K562 (cell line): ENCODE measurements around the gene SERPINB5. TPM values are rescaled to one million over a fixed set of nuclear protein-coding genes. Genes with fewer than 3 reads are reported as not detected.

Experiments used
- ATAC-seq: fragments of 200-7000 bp; cut with Tn5 transposase; 3 replicates; pipeline ENCODE4 v1.9.1; 2020; ENCODE audit warnings: moderate library complexity
- Bru-seq: library from RNA; stranded (reverse); fragments of 400-500 nt; gene quantifications from one replicate; lab custom pipeline; 2021; lab: Mats Ljungman, UMichigan
- BruChase-seq, 2 experiments: library from RNA; stranded (reverse); fragments of 400-500 nt; gene quantifications; one replicate each; lab custom pipeline; 2021; lab: Mats Ljungman, UMichigan
- BruUV-seq: library from RNA; stranded (reverse); fragments of 400-500 nt; replicated peaks from 2 replicates; lab custom pipeline; 2021; lab: Mats Ljungman, UMichigan
- CTCF ChIA-PET: fragments of 300-600 bp; formaldehyde crosslinking; extraction: SDS; loops from one replicate; lab custom pipeline; 2021; ENCODE audit warnings: low intra/inter-chr PET ratio; lab: Yijun Ruan, JAX
- POLR2A ChIA-PET: fragments of 300-600, 350-650 bp; sonication (Branson Sonifier 250); formaldehyde crosslinking; extraction: SDS; loops from one replicate; lab custom pipeline; 2021; ENCODE audit warnings: antibody characterized with exemption, inconsistent platforms; lab: Yijun Ruan, JAX
- DNase-seq, 4 experiments: peaks; one replicate each; pipeline versions ENCODE4 v3.0.0 to v3.0.0-alpha.2; 2011 to 2018; ENCODE audit warnings: low spot score in 3 of 4, mixed read lengths in 3 of 4; ENCODE audit errors: extremely low read depth in 1 of 4
- FAIRE-seq: peaks from 2 replicates; lab custom pipeline; 2011; peaks lifted over from hg19 to GRCh38; lab: Jason Lieb, UNC
- H2AFZ ChIP-seq: 2 replicates; pipeline ENCODE4 v1.6.0; 2011; ENCODE audit warnings: low read depth, low read length, control low read depth, inconsistent platforms
- H3K27ac ChIP-seq: fragments of 200-600 bp; 3 replicates; pipeline ENCODE4 v1.8.0; 2011; ENCODE audit warnings: low read depth, mild to moderate bottlenecking, control low read depth, inconsistent platforms, low read length, moderate library complexity, mixed read lengths; ENCODE audit errors: extremely low read depth
- H3K27me3 ChIP-seq, 2 experiments: fragments of 300-600 bp in 1 of 2; 2 replicates in 1 of 2; 3 replicates in 1 of 2; pipeline versions ENCODE4 v1.6.0 to v1.8.0; 2011; ENCODE audit warnings: inconsistent platforms in 2 of 2, low read length in 2 of 2, mild to moderate bottlenecking in 1 of 2, mixed read lengths in 1 of 2, moderate library complexity in 1 of 2; ENCODE audit not compliant: control insufficient read depth in 2 of 2, insufficient read depth in 2 of 2
- H3K36me3 ChIP-seq: fragments of 300-600 bp; 3 replicates; pipeline ENCODE4 v1.8.0; 2011; ENCODE audit warnings: mild to moderate bottlenecking, low read length, inconsistent platforms; ENCODE audit not compliant: control insufficient read depth, insufficient read depth
- H3K4me1 ChIP-seq, 2 experiments: fragments of 200-600 bp in 1 of 2; replicated peaks in 1 of 2; 2 replicates in 1 of 2; 3 replicates in 1 of 2; pipeline versions ENCODE4 v1.5.1 to v1.8.0; 2011; ENCODE audit warnings: inconsistent platforms in 2 of 2, low read length in 2 of 2, mild to moderate bottlenecking in 1 of 2, mixed read lengths in 1 of 2, moderate library complexity in 1 of 2; ENCODE audit not compliant: control insufficient read depth in 2 of 2, insufficient read depth in 2 of 2
- H3K4me2 ChIP-seq: 2 replicates; pipeline ENCODE4 v1.6.1; 2011; ENCODE audit warnings: low read length, control low read depth, inconsistent platforms, mixed read lengths; ENCODE audit not compliant: insufficient read depth
- H3K4me3 ChIP-seq: fragments of 200-600 bp; sonication (generic), shearing (Covaris generic); 2 replicates; pipeline ENCODE4 v1.5.1; 2016; ENCODE audit warnings: control low read depth, inconsistent platforms
- H3K79me2 ChIP-seq: fragments of 200-600 bp; 3 replicates; pipeline ENCODE4 v1.8.0; 2011; ENCODE audit warnings: low read length, inconsistent platforms; ENCODE audit not compliant: control insufficient read depth, insufficient read depth
- H3K9ac ChIP-seq, 2 experiments: 2 replicates each; pipeline versions ENCODE4 v1.6.0 to v1.6.1; 2011; ENCODE audit warnings: low read depth in 2 of 2, low read length in 2 of 2, control low read depth in 1 of 2, inconsistent platforms in 1 of 2, mild to moderate bottlenecking in 1 of 2, mixed read lengths in 1 of 2; ENCODE audit not compliant: insufficient read depth in 1 of 2
- H3K9me1 ChIP-seq: one replicate; pipeline ENCODE4 v1.6.0; 2011; ENCODE audit warnings: inconsistent platforms, mild to moderate bottlenecking, low read length, moderate library complexity; ENCODE audit not compliant: control insufficient read depth, insufficient read depth
- H3K9me3 ChIP-seq: replicated peaks from 2 replicates; pipeline ENCODE4 v1.5.1; 2011; ENCODE audit warnings: low read depth, low read length, inconsistent platforms; ENCODE audit not compliant: control insufficient read depth, insufficient read depth
- H4K20me1 ChIP-seq: replicated peaks from 2 replicates; pipeline ENCODE4 v1.6.1; 2011; ENCODE audit warnings: low read length, inconsistent platforms, mixed read lengths; ENCODE audit not compliant: control insufficient read depth, insufficient read depth
- ATF1 ChIP-seq, 2 experiments: fragments of 450-650 bp in 1 of 2; IDR thresholded peaks; 2 replicates each; pipeline ENCODE4 v1.6.1; 2016; ENCODE audit warnings: missing compliant biosample characterization in 1 of 2, missing genetic modification characterization in 1 of 2
- MYBL2 ChIP-seq, 2 experiments: fragments of 450-650 bp in 1 of 2; sonication (generic) in 1 of 2; formaldehyde crosslinking in 1 of 2; IDR thresholded peaks; 2 replicates each; pipeline versions ENCODE4 v1.6.1 to v1.8.1; 2017 to 2022; ENCODE audit warnings: borderline replicate concordance in 1 of 2, inconsistent platforms in 1 of 2, low read depth in 1 of 2, mild to moderate bottlenecking in 1 of 2, missing genetic modification reagents in 1 of 2, moderate library complexity in 1 of 2
- NFE2L1 ChIP-seq: fragments of 450-650 bp; IDR thresholded peaks from 2 replicates; pipeline ENCODE4 v1.6.1; 2016; ENCODE audit warnings: missing genetic modification characterization, low read depth, mild to moderate bottlenecking, missing compliant biosample characterization, moderate library complexity, borderline replicate concordance
- PHF8 ChIP-seq: fragments of 200-600 bp; sonication (generic); IDR thresholded peaks from 2 replicates; pipeline ENCODE4 v1.6.1; 2012; ENCODE audit warnings: mixed run types, mild to moderate bottlenecking, inconsistent platforms, low read length, moderate library complexity, borderline replicate concordance
- THRAP3 ChIP-seq: fragments of 450-650 bp; IDR thresholded peaks from 2 replicates; pipeline ENCODE4 v1.6.1; 2016; ENCODE audit warnings: mild to moderate bottlenecking, inconsistent platforms, borderline replicate concordance
- ZFP36 ChIP-seq: fragments of 150-350 bp; IDR thresholded peaks from 2 replicates; pipeline ENCODE4 v1.6.1; 2018; ENCODE audit warnings: low read length, low read depth; ENCODE audit not compliant: partially characterized antibody
- ZNF212 ChIP-seq: fragments of 450-650 bp; formaldehyde crosslinking; IDR thresholded peaks from 2 replicates; pipeline ENCODE4 v1.4.0; 2020; ENCODE audit warnings: mild to moderate bottlenecking
- ZNF282 ChIP-seq: sonication (generic); formaldehyde crosslinking; IDR thresholded peaks from 2 replicates; pipeline ENCODE4 v1.8.1; 2023; ENCODE audit warnings: missing genetic modification reagents
- ZNF780A ChIP-seq: fragments of 250-450 bp; sonication (Bioruptor Pico); IDR thresholded peaks from 2 replicates; pipeline ENCODE4 v1.5.0; 2021; ENCODE audit warnings: mild to moderate bottlenecking
- WGBS: fragments of 100-300 bp; shearing (Covaris generic); methylation state at CpG from one replicate; pipeline ENCODE4 v1.1.6; 2016; ENCODE audit warnings: low coverage, mixed read lengths; ENCODE audit not compliant: insufficient coverage; ENCODE audit errors: missing lambda C conversion rate; 5-methylcytosine and 5-hydroxymethylcytosine counted together
- in situ Hi-C: fragments of 300-500 bp; cut with MboI; formaldehyde crosslinking; loops from 4 replicates; pipeline ENCODE4 v1.15.0; 2018; ENCODE audit warnings: inconsistent platforms, mixed read lengths
- intact Hi-C: fragments of 100-400 bp; cut with micrococcal nuclease; formaldehyde crosslinking; loops from 2 replicates; pipeline ENCODE4 v1.14.2; 2022
- long read RNA-seq, 3 experiments: library from polyadenylated mRNA in 2 of 3; library from RNA in 1 of 3; unstranded in 2 of 3; stranded (forward) in 1 of 3; transcript quantifications; one replicate each; pipeline ENCODE4 v2.0.0, GENCODE V29; 2019 to 2022
- polyA minus RNA-seq, 3 experiments: library from RNA; depleted of rRNA, polyadenylated mRNA; stranded (reverse); fragments of >200 nt; gene quantifications; 2 replicates each; pipeline ENCODE4 v1.2.3, GENCODE V29; 2011
- polyA plus RNA-seq, 8 experiments: library from polyadenylated mRNA; depleted of rRNA in 4 of 8; stranded (reverse) in 5 of 8; unstranded in 3 of 8; fragments of >200 nt; fragmentation: Nextera tagmentation in 2 of 8; fragmentation: Illumina TruSeq in 1 of 8; extraction: Ambion mirVana in 2 of 8; extraction: Trizol in 1 of 8; gene quantifications; 2 replicates each; pipeline versions ENCODE4 v1.2.1 to v1.2.3, GENCODE V29; 2011 to 2014; ENCODE audit warnings: inconsistent platforms in 1 of 8, missing spikeins in 1 of 8
- total RNA-seq, 7 experiments: library from RNA; depleted of rRNA in 6 of 7; stranded (reverse); fragments of >200 nt in 6 of 7; fragmentation: Illumina TruSeq in 2 of 7; extraction: Trizol in 2 of 7; gene quantifications; 2 replicates each; pipeline versions ENCODE4 v1.2.1 to v1.2.3, GENCODE V29; 2011 to 2021; ENCODE audit warnings: low replicate concordance in 1 of 7
- TF ChIP-seq, protein P1 (sequence below): fragments of 450-650 bp; IDR thresholded peaks from 2 replicates; pipeline ENCODE4 v1.6.1; 2016; ENCODE audit warnings: missing biosample characterization, missing genetic modification characterization
- TF ChIP-seq, protein P2 (sequence below): sonication (generic); formaldehyde crosslinking; IDR thresholded peaks from 2 replicates; pipeline ENCODE4 v1.8.0; 2022; ENCODE audit warnings: missing genetic modification reagents, mild to moderate bottlenecking, borderline replicate concordance

SERPINB5 gene, protein sequence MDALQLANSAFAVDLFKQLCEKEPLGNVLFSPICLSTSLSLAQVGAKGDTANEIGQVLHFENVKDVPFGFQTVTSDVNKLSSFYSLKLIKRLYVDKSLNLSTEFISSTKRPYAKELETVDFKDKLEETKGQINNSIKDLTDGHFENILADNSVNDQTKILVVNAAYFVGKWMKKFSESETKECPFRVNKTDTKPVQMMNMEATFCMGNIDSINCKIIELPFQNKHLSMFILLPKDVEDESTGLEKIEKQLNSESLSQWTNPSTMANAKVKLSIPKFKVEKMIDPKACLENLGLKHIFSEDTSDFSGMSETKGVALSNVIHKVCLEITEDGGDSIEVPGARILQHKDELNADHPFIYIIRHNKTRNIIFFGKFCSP
- not detected in 2 replicates for total RNA-seq (2011; cell fraction: chromatin; rRNA removed; ENCODE audit: low replicate concordance)
- total RNA-seq (2011; cell fraction: nucleolus; rRNA removed), result not detected in 2 replicates
- total RNA-seq (2011; cell fraction: nucleoplasm; rRNA removed), result not detected in 2 replicates
- total RNA-seq (2014; rRNA removed) (0.05 and 0.08 TPM in 2 replicates), total RNA-seq (2014; rRNA removed; fragmentation: Illumina TruSeq; extraction: Trizol) (0.44 and 0.67 TPM in 2 replicates), total RNA-seq (2015; rRNA removed; fragmentation: Illumina TruSeq; extraction: Trizol) (0.30 and 0.33 TPM in 2 replicates), total RNA-seq (2021) (0.47 and 1.4 TPM in 2 replicates), polyA plus RNA-seq (2011; rRNA removed) (0.03 TPM in 1 of 2 replicates, not detected in the other), polyA plus RNA-seq (2014; fragmentation: Illumina TruSeq; extraction: Trizol) (0.54 and 0.72 TPM in 2 replicates), polyA plus RNA-seq (2014; fragmentation: Nextera tagmentation; extraction: Ambion mirVana) (1 to 10 TPM in 1 of 2 experiments, under 1 TPM in 1; 0.83 to 1.0 TPM), polyA plus RNA-seq (2014; rRNA removed) (0.20 and 0.24 TPM in 2 replicates), polyA minus RNA-seq (2011; rRNA and poly(A)+ RNA removed) (not detected in 2 replicates), Bru-seq, nascent RNA (percentile 25 among the genes with signal in this experiment), BruChase-seq, experiment 1, labeled RNA remaining after a 2-hour chase (percentile 16 among the genes with signal in this experiment), BruChase-seq, experiment 2, labeled RNA remaining after a 6-hour chase (percentile 26 among the genes with signal in this experiment)
- 0.04 TPM in 1 of 2 replicates, not detected in the other for polyA plus RNA-seq (2011; cell fraction: cytosol; rRNA removed)
- polyA plus RNA-seq (2011; cell fraction: nucleus; rRNA removed), result not detected in 2 replicates
- polyA plus RNA-seq (2012), result 0.39 and 0.69 TPM in 2 replicates
- polyA minus RNA-seq (2011; cell fraction: cytosol; rRNA and poly(A)+ RNA removed), result not detected in 2 replicates
- polyA minus RNA-seq (2011; cell fraction: nucleus; rRNA and poly(A)+ RNA removed), result not detected in 2 replicates
- long read RNA-seq, experiment 1, partial matches to known transcripts, result 0 of 2 reads
- long read RNA-seq, experiment 1, other reads (novel, unspliced or antisense), result 0 of 2 reads
- long read RNA-seq, experiment 2, result 0 reads
- long read RNA-seq, experiment 3, partial matches to known transcripts, result 0 of 1 reads
- long read RNA-seq, experiment 3, other reads (novel, unspliced or antisense), result 0 of 1 reads

DNA sequence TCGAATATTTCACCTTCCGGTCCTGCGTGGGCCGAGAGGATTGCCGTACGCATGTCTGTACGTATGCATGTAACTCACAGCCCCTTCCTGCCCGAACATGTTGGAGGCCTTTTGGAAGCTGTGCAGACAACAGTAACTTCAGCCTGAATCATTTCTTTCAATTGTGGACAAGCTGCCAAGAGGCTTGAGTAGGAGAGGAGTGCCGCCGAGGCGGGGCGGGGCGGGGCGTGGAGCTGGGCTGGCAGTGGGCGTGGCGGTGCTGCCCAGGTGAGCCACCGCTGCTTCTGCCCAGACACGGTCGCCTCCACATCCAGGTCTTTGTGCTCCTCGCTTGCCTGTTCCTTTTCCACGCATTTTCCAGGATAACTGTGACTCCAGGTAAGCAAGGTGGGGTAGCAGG lies at the start of gene SERPINB5:
SERPINB5 (plus strand) TSS at position 291 of the 400 bp plus-strand sequence. CDS start 7,471 bp downstream, outside the sequence.
- no peak within 1 kb of the TSS for H3K4me3 ChIP-seq
- no peaks in the 10 kb centered on the region for H3K36me3 ChIP-seq
- peak within 1 kb of the TSS; percentile 25; the same call in 1 of the 2 replicates for H3K4me2 ChIP-seq
- ATAC-seq, result peak; percentile 57
- H3K27me3 ChIP-seq, result no peaks in the 10 kb centered on the region
- H3K79me2 ChIP-seq, result no peaks in the 10 kb centered on the region
- DNase-seq, result no peak
- POLR2A ChIA-PET, result no interaction called here
- TF ChIP-seq NFE2L1 (tag) (no peak), ZNF780A (CRISPR knock-in tag) (no peak), ZNF212 (CRISPR knock-in tag) (no peak), ZFP36 (no peak), ZNF282 (CRISPR knock-in tag) (no peak), ATF1 (CRISPR knock-in tag; IDR thresholded peaks at IDR 0.05) (no peak), ATF1 (tag; IDR thresholded peaks at IDR 0.05) (no peak), MYBL2 (IDR thresholded peaks at IDR 0.05; ENCODE audit: low read depth) (no peak), MYBL2 (CRISPR knock-in tag; IDR thresholded peaks at IDR 0.05; ENCODE audit: borderline replicate concordance) (no peak), PHF8 (no peak), THRAP3 (no peak)
- TF ChIP-seq, protein P1, sequence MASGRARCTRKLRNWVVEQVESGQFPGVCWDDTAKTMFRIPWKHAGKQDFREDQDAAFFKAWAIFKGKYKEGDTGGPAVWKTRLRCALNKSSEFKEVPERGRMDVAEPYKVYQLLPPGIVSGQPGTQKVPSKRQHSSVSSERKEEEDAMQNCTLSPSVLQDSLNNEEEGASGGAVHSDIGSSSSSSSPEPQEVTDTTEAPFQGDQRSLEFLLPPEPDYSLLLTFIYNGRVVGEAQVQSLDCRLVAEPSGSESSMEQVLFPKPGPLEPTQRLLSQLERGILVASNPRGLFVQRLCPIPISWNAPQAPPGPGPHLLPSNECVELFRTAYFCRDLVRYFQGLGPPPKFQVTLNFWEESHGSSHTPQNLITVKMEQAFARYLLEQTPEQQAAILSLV, result no peak
- TF ChIP-seq, protein P2, sequence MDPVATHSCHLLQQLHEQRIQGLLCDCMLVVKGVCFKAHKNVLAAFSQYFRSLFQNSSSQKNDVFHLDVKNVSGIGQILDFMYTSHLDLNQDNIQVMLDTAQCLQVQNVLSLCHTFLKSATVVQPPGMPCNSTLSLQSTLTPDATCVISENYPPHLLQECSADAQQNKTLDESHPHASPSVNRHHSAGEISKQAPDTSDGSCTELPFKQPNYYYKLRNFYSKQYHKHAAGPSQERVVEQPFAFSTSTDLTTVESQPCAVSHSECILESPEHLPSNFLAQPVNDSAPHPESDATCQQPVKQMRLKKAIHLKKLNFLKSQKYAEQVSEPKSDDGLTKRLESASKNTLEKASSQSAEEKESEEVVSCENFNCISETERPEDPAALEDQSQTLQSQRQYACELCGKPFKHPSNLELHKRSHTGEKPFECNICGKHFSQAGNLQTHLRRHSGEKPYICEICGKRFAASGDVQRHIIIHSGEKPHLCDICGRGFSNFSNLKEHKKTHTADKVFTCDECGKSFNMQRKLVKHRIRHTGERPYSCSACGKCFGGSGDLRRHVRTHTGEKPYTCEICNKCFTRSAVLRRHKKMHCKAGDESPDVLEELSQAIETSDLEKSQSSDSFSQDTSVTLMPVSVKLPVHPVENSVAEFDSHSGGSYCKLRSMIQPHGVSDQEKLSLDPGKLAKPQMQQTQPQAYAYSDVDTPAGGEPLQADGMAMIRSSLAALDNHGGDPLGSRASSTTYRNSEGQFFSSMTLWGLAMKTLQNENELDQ (CRISPR knock-in tag), result no peak
- WGBS, result 28% methylated on average over 21 of the region's 21 CpGs
- no peaks in the 10 kb centered on the region for H3K9me3 ChIP-seq
- intact Hi-C loops, result no loop called here
- FAIRE-seq, result no peak
- no peaks in the 10 kb centered on the region for H3K9me1 ChIP-seq
- no peak within 1 kb of the TSS for H3K27ac ChIP-seq
- no TSS peak for BruUV-seq
- in situ Hi-C loops, result no loop called here
- CTCF ChIA-PET, result no interaction called here
- peaks cover 4 to 13% of the 10 kb centered on the region in 2 experiments; a peak in 3 of 5 replicates for H3K4me1 ChIP-seq
- H2AFZ ChIP-seq, result peak within 1 kb of the TSS; percentile 63
- no peaks in the 10 kb centered on the region for H4K20me1 ChIP-seq
- no peak within 1 kb of the TSS for H3K9ac ChIP-seq
